B cell (primary cell): ENCODE measurements around the gene C1orf122. TPM values are rescaled to one million over a fixed set of nuclear protein-coding genes. Genes with fewer than 3 reads are reported as not detected.

Experiments
- ATAC-seq: fragments of 200-7000 bp; cut with Tn5 transposase; one replicate; pipeline ENCODE4 v1.10.0; 2021; ENCODE audit warnings: low read depth, mild to moderate bottlenecking, moderate number of reproducible peaks, moderate library complexity
- CTCF ChIA-PET: fragments of 350-600 bp; sonication (Branson Sonifier 250); formaldehyde crosslinking; loops from one replicate; lab custom pipeline; 2021; ENCODE audit warnings: antibody characterized with exemption, inconsistent platforms; lab: Charles Lee
- POLR2A ChIA-PET: fragments of 350-600 bp; sonication (Branson Sonifier 250); formaldehyde crosslinking; loops from one replicate; lab custom pipeline; 2021; ENCODE audit warnings: antibody characterized with exemption; lab: Charles Lee
- DNase-seq: peaks from one replicate; pipeline ENCODE4 v3.0.0; 2013
- H2AFZ ChIP-seq: 2 replicates; pipeline ENCODE4 v1.6.1; 2012; ENCODE audit warnings: mild to moderate bottlenecking, low read depth, low read length; ENCODE audit not compliant: insufficient read depth, poor library complexity, severe bottlenecking
- H3K27ac ChIP-seq, 2 donors: 1 replicate in 1 of 2; 2 replicates in 1 of 2; pipeline ENCODE4 v1.5.1; 2012 to 2013; ENCODE audit warnings: low read length in 2 of 2, mild to moderate bottlenecking in 2 of 2, moderate library complexity in 1 of 2
- H3K27me3 ChIP-seq, 4 experiments: fragments of 200-600 bp in 1 of 4; sonication (generic) in 1 of 4; replicated peaks in 1 of 4; 1 replicate in 2 of 4; 2 replicates in 2 of 4; pipeline versions ENCODE4 v1.6.1 to v1.7.0; 2013 to 2016; ENCODE audit warnings: low read length in 3 of 4, mild to moderate bottlenecking in 2 of 4, mixed read lengths in 1 of 4, moderate library complexity in 1 of 4; ENCODE audit not compliant: insufficient read depth in 4 of 4, control insufficient read depth in 3 of 4; ENCODE audit errors: control extremely low read depth in 1 of 4
- H3K36me3 ChIP-seq, 2 experiments: replicated peaks in 1 of 2; 1 replicate in 1 of 2; 2 replicates in 1 of 2; pipeline versions ENCODE4 v1.6.1 to v1.7.1; 2013; ENCODE audit warnings: low read length in 1 of 2; ENCODE audit not compliant: insufficient read depth in 2 of 2, control insufficient read depth in 1 of 2; ENCODE audit errors: control extremely low read depth in 1 of 2, extremely low read depth in 1 of 2
- H3K4me1 ChIP-seq, 2 donors: fragments of 200-600 bp in 1 of 2; sonication (generic) in 1 of 2; 1 replicate in 1 of 2; 2 replicates in 1 of 2; pipeline versions ENCODE4 v1.5.1 to v1.6.1; 2013 to 2017; ENCODE audit warnings: low read length in 2 of 2; ENCODE audit not compliant: control insufficient read depth in 2 of 2, insufficient read depth in 2 of 2
- H3K4me2 ChIP-seq: replicated peaks from 2 replicates; pipeline ENCODE3; 2012; ENCODE audit warnings: mild to moderate bottlenecking, low read depth, low read length; ENCODE audit not compliant: poor library complexity, severe bottlenecking
- H3K4me3 ChIP-seq, 5 experiments: fragments of 200-600 bp in 1 of 5; sonication (generic) in 1 of 5; 1 replicate in 3 of 5; 2 replicates in 2 of 5; pipeline versions ENCODE4 v1.5.1 to v1.7.0; 2011 to 2016; ENCODE audit warnings: low read length in 4 of 5, mild to moderate bottlenecking in 4 of 5, low read depth in 2 of 5, control low read depth in 1 of 5, moderate library complexity in 1 of 5; ENCODE audit not compliant: insufficient read depth in 1 of 5; ENCODE audit errors: control extremely low read depth in 1 of 5, extremely low read depth in 1 of 5
- H3K79me2 ChIP-seq: fragments of 200-600 bp; sonication (generic); one replicate; pipeline ENCODE4 v1.6.0; 2016; ENCODE audit warnings: low read length; ENCODE audit not compliant: control insufficient read depth, insufficient read depth
- H3K9ac ChIP-seq: fragments of 200-600 bp; sonication (generic); 2 replicates; pipeline ENCODE4 v1.6.1; 2017; ENCODE audit warnings: mild to moderate bottlenecking, low read length, moderate library complexity
- H3K9me3 ChIP-seq, 3 donors: one replicate each; pipeline versions ENCODE4 v1.6.1 to v1.7.1; 2013; ENCODE audit warnings: low read length in 2 of 3; ENCODE audit not compliant: control insufficient read depth in 2 of 3, insufficient read depth in 1 of 3; ENCODE audit errors: control extremely low read depth in 1 of 3
- H4K20me1 ChIP-seq: 2 replicates; pipeline ENCODE4 v1.6.0; 2012; ENCODE audit warnings: mild to moderate bottlenecking, low read length; ENCODE audit not compliant: insufficient read depth, control insufficient read depth, poor library complexity, severe bottlenecking
- H3K27ac Mint-ChIP-seq: one replicate; pipeline ENCODE4 v1.8.0; 2021; ENCODE audit warnings: mixed read lengths
- H3K27me3 Mint-ChIP-seq: one replicate; pipeline ENCODE4 v1.8.0; 2021; ENCODE audit warnings: mixed read lengths
- H3K4me1 Mint-ChIP-seq: one replicate; pipeline ENCODE4 v1.8.0; 2021; ENCODE audit warnings: mixed read lengths
- H3K4me3 Mint-ChIP-seq: one replicate; pipeline ENCODE4 v1.8.0; 2021; ENCODE audit warnings: mixed read lengths
- H3K9me3 Mint-ChIP-seq: one replicate; pipeline ENCODE4 v1.8.0; 2022; ENCODE audit warnings: mixed read lengths; ENCODE audit not compliant: insufficient read depth
- EZH2 ChIP-seq: IDR thresholded peaks from 2 replicates; pipeline ENCODE4 v1.6.1; 2012; ENCODE audit warnings: borderline replicate concordance, low read depth, mild to moderate bottlenecking, moderate library complexity, low read length; ENCODE audit not compliant: insufficient read depth, poor library complexity, severe bottlenecking
- WGBS: methylation state at CpG from one replicate; pipeline ENCODE4 v1.1.5; 2013; ENCODE audit warnings: missing lambda C conversion rate; ENCODE audit not compliant: insufficient coverage; 5-methylcytosine and 5-hydroxymethylcytosine counted together
- intact Hi-C: fragments of 100-400 bp; cut with micrococcal nuclease; formaldehyde crosslinking; loops from one replicate; pipeline ENCODE4 v1.10.0; 2022
- polyA plus RNA-seq: library from polyadenylated mRNA; depleted of rRNA; stranded (reverse); fragments of >200 nt; gene quantifications from 2 replicates; pipeline ENCODE4 v1.2.3, GENCODE V29; 2012
- total RNA-seq, 2 donors: library from RNA; stranded (reverse); fragments of 120-200 nt in 1 of 2; gene quantifications; 1 replicate in 1 of 2; 2 replicates in 1 of 2; pipeline versions ENCODE4 v1.2.3 to v1.2.4, GENCODE V29; 2013 to 2022
- TF ChIP-seq, protein P1 (sequence below): fragments of 200-600 bp; IDR thresholded peaks from one replicate; pipeline ENCODE4 v1.8.0; 2022; ENCODE audit warnings: antibody characterized with exemption, mild to moderate bottlenecking

Gene C1orf122
- total and polyA plus RNA-seq, 2 donors (not counting 1 experiment from before 2014, with no cell fraction given): 15.7 to 16.9 TPM

DNA sequence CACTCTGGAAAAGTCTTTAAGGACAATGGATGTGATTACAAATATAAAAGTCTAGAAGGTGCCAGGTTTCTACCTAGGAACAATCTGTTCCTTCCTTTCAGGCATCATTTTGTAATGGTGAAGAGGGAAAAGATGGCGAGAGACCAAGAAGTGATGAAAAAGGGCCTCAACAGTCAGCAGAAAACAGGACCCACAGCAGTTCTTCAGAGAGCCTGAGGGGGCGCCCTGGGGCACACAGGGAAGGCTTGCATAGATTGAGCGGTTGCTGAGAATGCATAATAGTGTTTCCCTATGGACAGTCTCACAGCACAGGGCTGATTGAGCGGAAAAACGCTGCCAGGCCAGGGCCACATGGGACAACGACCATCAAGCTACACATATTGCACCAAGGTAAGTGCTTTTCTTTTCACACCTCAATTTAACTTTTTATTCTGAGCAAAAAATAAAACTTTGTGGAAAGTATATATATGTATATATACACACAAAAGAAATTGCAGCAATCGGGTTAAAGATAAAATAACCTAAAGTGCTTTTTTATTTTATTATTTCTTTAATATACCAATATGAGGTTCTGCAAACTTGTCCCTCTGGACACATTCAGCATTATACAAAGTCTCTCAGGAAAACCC lies 3.6 kb downstream of the C1orf122 start:
- Histone ChIP-seq H3K9me3 (no peaks in the 10 kb centered on the region), H3K4me3 (no peak overlapping the region), H3K4me2 (no peak overlapping the region), H3K27ac (peak overlapping the region in 1 of 2 donors; percentile 23), H3K4me1 (peaks cover 14 to 30% of the 10 kb centered on the region in 2 donors), H4K20me1 (peaks cover 15% of the 10 kb centered on the region), H2AFZ (no peak overlapping the region), H3K27me3 (no peaks in the 10 kb centered on the region), H3K9ac (no peak overlapping the region), H3K79me2 (peaks cover 36% of the 10 kb centered on the region), H3K36me3 (peaks cover 0 to 30% of the 10 kb centered on the region in 2 experiments)
- TF ChIP-seq EZH2: no peak
- TF ChIP-seq, protein P1, sequence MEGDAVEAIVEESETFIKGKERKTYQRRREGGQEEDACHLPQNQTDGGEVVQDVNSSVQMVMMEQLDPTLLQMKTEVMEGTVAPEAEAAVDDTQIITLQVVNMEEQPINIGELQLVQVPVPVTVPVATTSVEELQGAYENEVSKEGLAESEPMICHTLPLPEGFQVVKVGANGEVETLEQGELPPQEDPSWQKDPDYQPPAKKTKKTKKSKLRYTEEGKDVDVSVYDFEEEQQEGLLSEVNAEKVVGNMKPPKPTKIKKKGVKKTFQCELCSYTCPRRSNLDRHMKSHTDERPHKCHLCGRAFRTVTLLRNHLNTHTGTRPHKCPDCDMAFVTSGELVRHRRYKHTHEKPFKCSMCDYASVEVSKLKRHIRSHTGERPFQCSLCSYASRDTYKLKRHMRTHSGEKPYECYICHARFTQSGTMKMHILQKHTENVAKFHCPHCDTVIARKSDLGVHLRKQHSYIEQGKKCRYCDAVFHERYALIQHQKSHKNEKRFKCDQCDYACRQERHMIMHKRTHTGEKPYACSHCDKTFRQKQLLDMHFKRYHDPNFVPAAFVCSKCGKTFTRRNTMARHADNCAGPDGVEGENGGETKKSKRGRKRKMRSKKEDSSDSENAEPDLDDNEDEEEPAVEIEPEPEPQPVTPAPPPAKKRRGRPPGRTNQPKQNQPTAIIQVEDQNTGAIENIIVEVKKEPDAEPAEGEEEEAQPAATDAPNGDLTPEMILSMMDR: peak; percentile 92
- H3K27me3 Mint-ChIP-seq: no peaks in the 10 kb centered on the region
- peaks cover 33% of the 10 kb centered on the region for H3K4me1 Mint-ChIP-seq
- ChIA-PET POLR2A (no interaction called here), CTCF (interaction anchor here (1.6 kb wide), 1 partner anchor 12 kb away, joined by 6 read pairs; no protein-coding TSS in a partner anchor)
- intact Hi-C loops: loop anchor here (1.0 to 2.0 kb wide), 2 partner anchors 16 to 121 kb away; a partner anchor contains a TSS
- ATAC-seq (peak; percentile 28), DNase-seq (peak; percentile 76)
- no peak overlapping the region for H3K4me3 Mint-ChIP-seq
- WGBS: 43% methylated on average over 4 of the region's 7 CpGs
- H3K27ac Mint-ChIP-seq: peak overlapping the region; percentile 37
- H3K9me3 Mint-ChIP-seq: no peaks in the 10 kb centered on the region

- H3K9me3 Mint-ChIP-seq: no peaks in the 10 kb centered on the region
- WGBS: no CpG with 5 or more reads among the region's 2 CpGs
These were observed 6.0 kb downstream of the C1orf122 start for GRCh38 chr1:37813529-37814145.

More at GRCh38 chr1:37813529-37814145, 6.0 kb downstream of the C1orf122 start:
- peaks cover 0 to 38% of the 10 kb centered on the region in 2 experiments for H3K36me3 ChIP-seq
- ATAC-seq: no peak
- no peak overlapping the region for H3K27ac Mint-ChIP-seq
- intact Hi-C loops: no loop called here
- H3K4me3 Mint-ChIP-seq: no peak overlapping the region
- no peak overlapping the region for H3K4me2 ChIP-seq
- H3K4me1 Mint-ChIP-seq: peaks cover 17% of the 10 kb centered on the region
- H3K9ac ChIP-seq: no peak overlapping the region
- no peaks in the 10 kb centered on the region for H3K27me3 Mint-ChIP-seq
- no peaks in the 10 kb centered on the region for H3K27me3 ChIP-seq
- no peak overlapping the region for H2AFZ ChIP-seq
- no peak for DNase-seq
- no peaks in the 10 kb centered on the region for H4K20me1 ChIP-seq
- no peak overlapping the region for H3K4me3 ChIP-seq
- H3K9me3 ChIP-seq: no peaks in the 10 kb centered on the region
- peaks cover 6 to 14% of the 10 kb centered on the region in 2 donors for H3K4me1 ChIP-seq
- peaks cover 21% of the 10 kb centered on the region for H3K79me2 ChIP-seq
- POLR2A ChIA-PET: no interaction called here
- CTCF ChIA-PET: interaction anchor here (0.9 kb wide), 1 partner anchor 46 kb away, joined by 3 read pairs; no protein-coding TSS in a partner anchor
- TF ChIP-seq EZH2: no peak
- TF ChIP-seq, protein P1: no peak
- no peak overlapping the region for H3K27ac ChIP-seq
